DND-41 (cell line): ENCODE data around the gene ZDHHC17.

Experiments
- ATAC-seq: fragments of 200-7000 bp; cut with Tn5 transposase; 3 replicates; pipeline ENCODE4 v1.9.1; 2021; ENCODE audit warnings: low read depth; ENCODE audit not compliant: insufficient read depth
- DNase-seq: peaks from one replicate; pipeline ENCODE4 v3.0.0-alpha.2; 2020
- H2AFZ ChIP-seq: 2 replicates; pipeline ENCODE4 v1.6.0; 2012; ENCODE audit warnings: low read depth, low read length
- H3K27ac ChIP-seq: 2 replicates; pipeline ENCODE4 v1.5.1; 2012; ENCODE audit warnings: low read length, inconsistent platforms
- H3K27me3 ChIP-seq: fragments of 200-600 bp; sonication (generic); 2 replicates; pipeline ENCODE4 v1.6.0; 2012; ENCODE audit warnings: low read length, mild to moderate bottlenecking, inconsistent platforms; ENCODE audit not compliant: insufficient read depth, poor library complexity
- H3K36me3 ChIP-seq: 2 replicates; pipeline ENCODE4 v1.5.1; 2012; ENCODE audit warnings: low read length, inconsistent platforms; ENCODE audit not compliant: insufficient read depth
- H3K4me1 ChIP-seq: 2 replicates; pipeline ENCODE4 v1.5.1; 2012; ENCODE audit warnings: mild to moderate bottlenecking, low read length; ENCODE audit not compliant: insufficient read depth
- H3K4me2 ChIP-seq: 2 replicates; pipeline ENCODE4 v1.6.0; 2012; ENCODE audit warnings: mild to moderate bottlenecking, moderate library complexity, low read length, inconsistent platforms; ENCODE audit not compliant: insufficient read depth
- H3K4me3 ChIP-seq, 2 experiments: fragments of 200-600 bp in 1 of 2; shearing (Covaris generic) in 1 of 2; 2 replicates each; pipeline ENCODE4 v1.5.1; 2012 to 2016; ENCODE audit warnings: inconsistent platforms in 2 of 2, low read length in 2 of 2, mild to moderate bottlenecking in 2 of 2, low read depth in 1 of 2, moderate library complexity in 1 of 2
- H3K79me2 ChIP-seq: 2 replicates; pipeline ENCODE4 v1.6.0; 2012; ENCODE audit warnings: low read length, inconsistent platforms; ENCODE audit not compliant: insufficient read depth
- H3K9ac ChIP-seq: 2 replicates; pipeline ENCODE4 v1.6.0; 2012; ENCODE audit warnings: low read depth, mild to moderate bottlenecking, inconsistent platforms, low read length, moderate library complexity
- H3K9me3 ChIP-seq: 2 replicates; pipeline ENCODE4 v1.5.1; 2012; ENCODE audit warnings: low read length, moderate library complexity, mild to moderate bottlenecking, inconsistent platforms; ENCODE audit not compliant: insufficient read depth, severe bottlenecking
- H4K20me1 ChIP-seq: 2 replicates; pipeline ENCODE4 v1.6.0; 2012; ENCODE audit warnings: low read length; ENCODE audit not compliant: insufficient read depth
- EZH2 ChIP-seq: IDR thresholded peaks from 3 replicates; pipeline ENCODE4 v1.6.1; 2012; ENCODE audit warnings: borderline replicate concordance, low read depth, mild to moderate bottlenecking, moderate library complexity, low read length, inconsistent platforms; ENCODE audit not compliant: severe bottlenecking
- TF ChIP-seq, protein P1 (sequence below): IDR thresholded peaks from 2 replicates; pipeline ENCODE4 v1.5.1; 2012; ENCODE audit warnings: borderline replicate concordance, low read length, moderate library complexity, mild to moderate bottlenecking; ENCODE audit not compliant: poor library complexity, severe bottlenecking; ENCODE audit errors: extremely low read depth

Gene ZDHHC17

DNA sequence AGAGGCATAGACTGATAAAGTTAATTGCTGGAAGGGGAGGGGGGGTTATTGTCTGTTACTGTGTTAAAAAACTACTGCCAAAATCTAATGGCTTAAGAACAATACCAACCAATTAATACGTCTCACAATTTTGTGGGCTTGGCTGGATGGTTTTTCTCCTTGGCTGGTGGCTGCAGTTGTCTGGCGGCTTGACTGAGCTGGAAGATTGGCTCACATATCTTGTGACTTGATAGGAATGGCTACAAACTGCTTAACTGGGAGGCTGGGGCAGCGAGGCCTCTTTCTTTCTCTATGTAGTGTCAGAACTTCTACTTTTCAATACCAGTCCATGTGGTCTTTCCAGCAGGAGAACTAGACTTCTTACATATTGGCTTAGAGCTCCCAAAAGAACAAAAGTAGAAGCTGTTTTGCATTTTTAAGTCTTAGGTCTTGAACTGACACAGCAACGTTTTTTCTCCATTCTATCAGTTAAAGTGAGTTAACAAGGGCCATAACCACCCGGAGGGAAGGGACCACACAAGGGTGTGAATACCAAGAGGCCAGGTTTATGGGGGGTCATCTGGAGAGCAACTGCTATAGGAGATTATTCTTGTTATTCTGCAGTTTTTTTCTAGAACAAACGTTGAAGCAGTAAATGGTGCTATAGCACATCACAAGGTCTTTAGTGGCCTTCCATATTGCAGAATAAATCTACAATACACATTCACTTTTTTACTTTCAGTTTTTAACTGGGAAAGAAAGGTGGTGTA, 46.9 kb downstream of the ZDHHC17 start:
- Histone ChIP-seq H3K4me1 (no peaks in the 10 kb centered on the region), H4K20me1 (no peaks in the 10 kb centered on the region), H2AFZ (no peak overlapping the region), H3K9ac (no peak overlapping the region), H3K27me3 (no peaks in the 10 kb centered on the region), H3K4me3 (no peak overlapping the region), H3K9me3 (no peaks in the 10 kb centered on the region), H3K79me2 (no peaks in the 10 kb centered on the region), H3K4me2 (no peak overlapping the region), H3K36me3 (peaks cover 48% of the 10 kb centered on the region), H3K27ac (no peak overlapping the region)
- ATAC-seq: no peak
- no peak for TF ChIP-seq EZH2
- TF ChIP-seq, protein P1, sequence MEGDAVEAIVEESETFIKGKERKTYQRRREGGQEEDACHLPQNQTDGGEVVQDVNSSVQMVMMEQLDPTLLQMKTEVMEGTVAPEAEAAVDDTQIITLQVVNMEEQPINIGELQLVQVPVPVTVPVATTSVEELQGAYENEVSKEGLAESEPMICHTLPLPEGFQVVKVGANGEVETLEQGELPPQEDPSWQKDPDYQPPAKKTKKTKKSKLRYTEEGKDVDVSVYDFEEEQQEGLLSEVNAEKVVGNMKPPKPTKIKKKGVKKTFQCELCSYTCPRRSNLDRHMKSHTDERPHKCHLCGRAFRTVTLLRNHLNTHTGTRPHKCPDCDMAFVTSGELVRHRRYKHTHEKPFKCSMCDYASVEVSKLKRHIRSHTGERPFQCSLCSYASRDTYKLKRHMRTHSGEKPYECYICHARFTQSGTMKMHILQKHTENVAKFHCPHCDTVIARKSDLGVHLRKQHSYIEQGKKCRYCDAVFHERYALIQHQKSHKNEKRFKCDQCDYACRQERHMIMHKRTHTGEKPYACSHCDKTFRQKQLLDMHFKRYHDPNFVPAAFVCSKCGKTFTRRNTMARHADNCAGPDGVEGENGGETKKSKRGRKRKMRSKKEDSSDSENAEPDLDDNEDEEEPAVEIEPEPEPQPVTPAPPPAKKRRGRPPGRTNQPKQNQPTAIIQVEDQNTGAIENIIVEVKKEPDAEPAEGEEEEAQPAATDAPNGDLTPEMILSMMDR: no peak
- DNase-seq: no peak

DNA sequence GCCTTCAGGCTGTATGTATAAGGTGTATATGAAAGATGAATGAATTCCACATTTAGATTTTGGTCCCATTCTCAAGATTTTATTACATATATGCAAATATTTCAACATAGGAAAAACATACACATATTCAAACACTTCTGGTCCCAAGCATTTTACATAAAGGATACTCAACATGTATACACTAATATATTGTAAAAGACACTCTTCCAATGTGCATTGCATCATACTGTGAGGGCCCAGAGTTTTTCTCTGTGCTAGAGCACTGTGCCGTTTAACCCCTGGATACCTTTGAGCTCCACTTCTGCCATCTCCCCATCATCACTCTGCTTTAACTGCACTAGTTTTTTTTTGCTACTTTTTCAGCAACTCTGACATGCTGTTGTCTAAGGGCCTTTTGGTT, 48.1 kb downstream of the ZDHHC17 start:
- Histone ChIP-seq H3K4me3 (no peak overlapping the region), H4K20me1 (no peaks in the 10 kb centered on the region), H3K9me3 (no peaks in the 10 kb centered on the region), H3K27ac (no peak overlapping the region), H2AFZ (no peak overlapping the region), H3K27me3 (no peaks in the 10 kb centered on the region), H3K4me2 (no peak overlapping the region), H3K79me2 (no peaks in the 10 kb centered on the region), H3K36me3 (peaks cover 43% of the 10 kb centered on the region; the same call in 1 of the 2 replicates), H3K9ac (no peak overlapping the region), H3K4me1 (no peaks in the 10 kb centered on the region)
- ATAC-seq (no peak; the same call in 2 of the 3 replicates), DNase-seq (no peak)
- TF ChIP-seq, protein P1: no peak
- TF ChIP-seq EZH2: no peak

DNA sequence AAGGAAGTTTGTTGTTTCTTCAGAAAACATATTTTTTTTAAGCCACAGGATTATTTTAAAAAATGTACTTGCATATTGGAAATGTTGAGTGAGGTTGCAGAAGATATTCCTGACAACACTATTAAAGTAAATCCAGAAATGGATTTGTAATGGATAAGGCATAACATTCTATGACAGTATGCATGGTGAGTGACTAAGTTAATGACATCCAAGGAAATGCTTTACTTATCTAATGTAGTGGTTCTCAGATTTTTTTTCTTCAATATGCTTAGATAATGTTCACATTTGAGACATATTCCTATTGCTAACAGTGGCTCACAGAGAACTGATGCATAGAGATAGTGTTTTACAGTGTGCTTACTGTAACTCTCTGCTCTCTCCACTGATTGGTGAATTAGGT, 49.4 kb downstream of the ZDHHC17 start:
- no peaks in the 10 kb centered on the region for H3K79me2 ChIP-seq
- no peaks in the 10 kb centered on the region for H3K27me3 ChIP-seq
- peaks cover 38% of the 10 kb centered on the region; the same call in 1 of the 2 replicates for H3K36me3 ChIP-seq
- ATAC-seq: no peak
- no peak overlapping the region for H2AFZ ChIP-seq
- TF ChIP-seq EZH2: no peak
- TF ChIP-seq, protein P1: no peak
- no peaks in the 10 kb centered on the region for H3K4me1 ChIP-seq
- H3K4me3 ChIP-seq: no peak overlapping the region
- H3K4me2 ChIP-seq: no peak overlapping the region
- H3K9ac ChIP-seq: no peak overlapping the region
- no peak overlapping the region for H3K27ac ChIP-seq
- no peak for DNase-seq
- no peaks in the 10 kb centered on the region for H4K20me1 ChIP-seq
- H3K9me3 ChIP-seq: no peaks in the 10 kb centered on the region
